ENCODE results near the gene SPATA3. TPM values are rescaled to one million over a fixed set of nuclear protein-coding genes. Genes with fewer than 3 reads are reported as not detected.
"Not testable (repeated sequence)": the region's sequence is repeated elsewhere in the genome, so short reads cannot be mapped to it uniquely, and the experiment has no call there.

The SPATA3 gene
- total RNA-seq, 1 donor from 2014 or later = not detected

GRCh38 chr2:231015926-231016325, 20.0 kb downstream of the SPATA3 start:
- ChIA-PET CTCF (no interaction called here), POLR2A (interaction anchor here (1.0 kb wide), 1 partner anchor 8 kb away, joined by 5 read pairs; no protein-coding TSS in a partner anchor)
- H3K9me3 Mint-ChIP-seq = peaks cover 2% of the 10 kb centered on the region

GRCh38 chr2:231016566-231017230, 20.8 kb downstream of the SPATA3 start:
- Mint-ChIP-seq H3K27me3 (peaks cover 34% of the 10 kb centered on the region), H3K4me3 (no peak overlapping the region)
- CTCF ChIA-PET = no interaction called here

More at GRCh38 chr2:231015926-231016325, 20.0 kb downstream of the SPATA3 start:
- intact Hi-C loops (cut with micrococcal nuclease) = no loop called here
- Mint-ChIP-seq H3K27me3 (peaks cover 36% of the 10 kb centered on the region), H3K4me1 (no peaks in the 10 kb centered on the region), H3K27ac (no peak overlapping the region), H3K4me3 (no peak overlapping the region), H3K36me3 (ENCODE audit: low read depth) (no peaks in the 10 kb centered on the region)
- DNase-seq (no peak), ATAC-seq (ENCODE audit: low read depth) (no peak)
- no peak for TF ChIP-seq CTCF (IDR thresholded peaks at IDR 0.05)

GRCh38 chr2:231017231-231017598, 21.3 kb downstream of the SPATA3 start:
- Mint-ChIP-seq H3K4me1 (no peaks in the 10 kb centered on the region), H3K9me3 (peaks cover 2% of the 10 kb centered on the region), H3K36me3 (ENCODE audit: low read depth) (no peaks in the 10 kb centered on the region), H3K27ac (no peak overlapping the region), H3K4me3 (no peak overlapping the region), H3K27me3 (peaks cover 34% of the 10 kb centered on the region)
- CTCF ChIA-PET = no interaction called here
- no peak for TF ChIP-seq CTCF (IDR thresholded peaks at IDR 0.05)
- intact Hi-C loops (cut with micrococcal nuclease) = no loop called here
- POLR2A ChIA-PET = interaction anchor here (0.5 kb wide), 1 partner anchor 412 kb away, joined by 5 read pairs; no protein-coding TSS in a partner anchor
- no peak for DNase-seq
- ATAC-seq (ENCODE audit: low read depth) = no peak

More at GRCh38 chr2:231016566-231017230, 20.8 kb downstream of the SPATA3 start:
- Mint-ChIP-seq H3K27ac (no peak overlapping the region), H3K4me1 (no peaks in the 10 kb centered on the region), H3K36me3 (ENCODE audit: low read depth) (no peaks in the 10 kb centered on the region), H3K9me3 (peaks cover 2% of the 10 kb centered on the region)
- intact Hi-C loops (cut with micrococcal nuclease) = no loop called here
- DNase-seq (no peak), ATAC-seq (ENCODE audit: low read depth) (no peak)
- TF ChIP-seq CTCF (IDR thresholded peaks at IDR 0.05) = no peak
- POLR2A ChIA-PET = interaction anchor here (0.5 kb wide), 1 partner anchor 412 kb away, joined by 5 read pairs; no protein-coding TSS in a partner anchor

- no peak for DNase-seq
- CTCF ChIA-PET = no interaction called here
- Mint-ChIP-seq H3K27ac (no peak overlapping the region), H3K27me3 (peaks cover 34% of the 10 kb centered on the region), H3K9me3 (peaks cover 2% of the 10 kb centered on the region), H3K4me3 (no peak overlapping the region), H3K36me3 (ENCODE audit: low read depth) (no peaks in the 10 kb centered on the region), H3K4me1 (no peaks in the 10 kb centered on the region)
- ATAC-seq (ENCODE audit: low read depth) = no peak
- TF ChIP-seq CTCF (IDR thresholded peaks at IDR 0.05) = no peak
- intact Hi-C loops (cut with micrococcal nuclease) = no loop called here
- POLR2A ChIA-PET = interaction anchor here (0.7 kb wide), 1 partner anchor 485 kb away, joined by 4 read pairs; no protein-coding TSS in a partner anchor
Observed at GRCh38 chr2:231018184-231018583, 22.3 kb downstream of the SPATA3 start.

GRCh38 chr2:231025059-231025458, 29.1 kb downstream of the SPATA3 start:
- POLR2A ChIA-PET = not testable (repeated sequence)

More at GRCh38 chr2:231025059-231025458, 29.1 kb downstream of the SPATA3 start:
- CTCF ChIA-PET; ATAC-seq (ENCODE audit: low read depth); H3K36me3 Mint-ChIP-seq (ENCODE audit: low read depth); H3K9me3 Mint-ChIP-seq; H3K4me1 Mint-ChIP-seq; DNase-seq; intact Hi-C loops (cut with micrococcal nuclease); H3K4me3 Mint-ChIP-seq; H3K27ac Mint-ChIP-seq: not testable (repeated sequence)
- peaks cover 17% of the 10 kb centered on the region for H3K27me3 Mint-ChIP-seq

Measured in activated B cell treated with CpG ODN at 0.5 μM for 24 hours (primary cell).